GM19023 (cell line): ENCODE results near the gene LKAAEAR1.
A peak's percentile ranks its signal among the peaks of the same experiment; 100 is the strongest.

Experiments
- ATAC-seq: cut with Tn5 transposase; IDR thresholded peaks from one replicate; pipeline ENCODE4 v1.9.1; 2021; ENCODE audit warnings: mild to moderate bottlenecking, moderate library complexity; ENCODE audit not compliant: unreplicated experiment

The LKAAEAR1 gene

DNA sequence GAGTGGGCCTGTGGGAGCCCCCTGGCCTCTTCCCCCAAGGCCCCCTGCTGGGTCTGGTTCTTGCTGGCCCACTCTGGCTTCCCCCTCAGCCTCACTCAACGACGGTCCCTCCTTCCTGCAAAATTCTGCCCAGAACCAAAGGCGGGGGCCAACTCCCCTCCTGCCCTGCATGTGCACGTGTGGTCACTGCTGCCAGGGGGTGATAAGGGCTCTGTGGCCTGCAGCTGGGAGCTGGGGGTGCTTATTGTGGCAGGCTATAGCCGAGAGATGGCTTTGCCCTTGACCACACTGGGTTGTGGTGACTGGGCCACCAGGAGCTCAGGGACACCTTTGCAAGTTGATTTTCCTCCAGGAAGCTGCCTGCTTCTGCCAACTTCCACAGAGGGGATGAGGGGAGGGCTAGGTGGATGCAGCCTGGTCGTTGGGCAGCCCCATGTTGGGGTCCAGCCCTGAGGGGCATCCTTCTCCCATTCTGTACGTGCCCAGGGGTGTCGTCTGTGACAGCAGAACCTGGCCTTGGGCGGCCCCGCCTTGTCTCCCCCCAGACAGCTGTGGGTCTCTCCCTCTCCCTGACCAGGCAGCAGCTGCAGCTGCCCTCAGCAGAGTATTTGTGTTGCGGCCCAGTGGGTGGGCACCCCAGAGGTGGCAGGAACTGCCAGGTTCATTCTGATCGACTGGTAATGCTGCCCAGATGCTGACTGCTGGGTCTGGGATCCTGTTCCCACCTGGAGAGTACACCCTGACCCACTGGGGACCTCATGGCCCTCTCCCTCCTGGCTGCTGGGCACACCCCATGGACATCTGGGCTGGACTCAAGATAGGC lies 15.6 kb downstream of the LKAAEAR1 start:
- ATAC-seq: no peak

- no peak for ATAC-seq
Observed at GRCh38 chr20:64067733-64068307, 16.4 kb downstream of the LKAAEAR1 start.

DNA sequence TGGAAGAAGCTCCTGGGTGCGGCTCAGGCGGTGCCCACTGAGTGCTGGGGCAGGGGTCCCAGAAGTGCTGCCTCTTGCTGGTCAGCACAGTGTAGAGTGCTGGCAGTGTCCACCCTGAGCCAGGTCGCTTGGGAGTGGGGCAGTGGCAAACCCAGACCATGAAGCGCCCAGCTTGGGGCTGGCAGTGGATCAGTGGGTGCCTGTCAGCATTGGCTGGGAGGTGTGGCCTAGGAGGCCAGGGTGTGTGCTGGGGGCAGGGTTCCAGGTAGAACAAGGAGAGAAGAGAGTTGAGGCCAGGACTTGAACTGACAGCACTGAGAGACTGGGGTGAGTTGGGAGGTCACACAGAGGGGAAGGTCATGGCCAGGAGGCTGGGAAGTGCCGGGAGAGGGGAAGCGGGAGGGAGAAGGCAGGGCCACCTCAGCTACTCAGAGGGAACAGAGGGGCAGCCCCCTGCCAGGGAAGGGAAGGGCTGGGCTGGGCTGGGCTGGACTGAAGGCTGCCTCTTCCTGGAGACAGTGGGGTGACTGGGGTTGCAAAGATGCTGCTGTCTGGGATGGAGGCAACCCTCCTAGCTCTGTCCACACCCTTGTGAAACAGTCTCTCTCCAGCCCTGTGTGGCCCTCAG lies 17.1 kb downstream of the LKAAEAR1 start:
- ATAC-seq: no peak

DNA sequence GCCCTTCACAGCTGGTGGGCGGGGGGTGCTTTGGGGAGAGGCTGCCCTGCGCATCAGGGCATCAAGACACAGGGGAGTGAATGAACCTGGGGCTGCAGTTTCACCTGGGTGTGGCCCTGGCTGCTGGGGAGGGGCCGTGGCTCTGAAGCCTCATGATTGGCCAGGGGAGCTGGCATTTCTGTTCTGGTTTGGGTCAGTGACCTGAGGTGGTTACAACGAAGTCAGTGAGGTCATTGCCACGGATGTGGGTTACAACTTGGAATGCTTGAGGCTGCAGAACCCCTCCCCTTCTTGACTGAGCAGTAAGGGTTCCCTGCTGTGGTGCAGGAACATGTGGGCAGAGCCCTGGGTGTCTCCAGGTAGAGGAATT lies 18.2 kb downstream of the LKAAEAR1 start:
- ATAC-seq: no peak

- ATAC-seq: no peak
Observed at GRCh38 chr20:64065062-64065973, 18.9 kb downstream of the LKAAEAR1 start.

- ATAC-seq: no peak
Observed at GRCh38 chr20:64064145-64064698, 20.0 kb downstream of the LKAAEAR1 start.

GRCh38 chr20:64063389-64064144 lies 20.6 kb downstream of the LKAAEAR1 start:
- ATAC-seq: no peak

GRCh38 chr20:64062596-64063388 lies 21.4 kb downstream of the LKAAEAR1 start, which contains the start of gene TCEA2:
Gene TCEA2 (plus strand): TSS chr20:64063198. CDS start chr20:64063313, 115 bp downstream.
- ATAC-seq: peak; percentile 80

- ATAC-seq: no peak
Observed at GRCh38 chr20:64062276-64062595, 22.0 kb downstream of the LKAAEAR1 start.

GRCh38 chr20:64058536-64058935 lies 25.7 kb downstream of the LKAAEAR1 start:
- ATAC-seq: no peak

- ATAC-seq: peak; percentile 62
Observed at GRCh38 chr20:64057628-64058498, 26.3 kb downstream of the LKAAEAR1 start.

GRCh38 chr20:64056889-64057627 lies 27.1 kb downstream of the LKAAEAR1 start:
- peak; percentile 23 for ATAC-seq

DNA sequence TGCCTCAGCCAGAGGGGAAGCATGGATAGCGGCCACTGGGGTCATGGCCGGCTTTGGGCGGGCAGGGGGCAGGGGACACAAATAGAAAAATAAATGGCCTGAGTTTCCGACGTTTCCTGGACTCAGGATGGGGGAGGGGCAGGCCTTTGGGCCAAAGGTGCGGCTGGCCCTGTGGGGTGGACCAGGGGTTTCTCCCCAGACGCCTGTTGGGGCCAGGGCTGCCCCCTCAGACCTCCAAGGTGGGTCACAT lies 27.6 kb downstream of the LKAAEAR1 start:
- no peak for ATAC-seq

DNA sequence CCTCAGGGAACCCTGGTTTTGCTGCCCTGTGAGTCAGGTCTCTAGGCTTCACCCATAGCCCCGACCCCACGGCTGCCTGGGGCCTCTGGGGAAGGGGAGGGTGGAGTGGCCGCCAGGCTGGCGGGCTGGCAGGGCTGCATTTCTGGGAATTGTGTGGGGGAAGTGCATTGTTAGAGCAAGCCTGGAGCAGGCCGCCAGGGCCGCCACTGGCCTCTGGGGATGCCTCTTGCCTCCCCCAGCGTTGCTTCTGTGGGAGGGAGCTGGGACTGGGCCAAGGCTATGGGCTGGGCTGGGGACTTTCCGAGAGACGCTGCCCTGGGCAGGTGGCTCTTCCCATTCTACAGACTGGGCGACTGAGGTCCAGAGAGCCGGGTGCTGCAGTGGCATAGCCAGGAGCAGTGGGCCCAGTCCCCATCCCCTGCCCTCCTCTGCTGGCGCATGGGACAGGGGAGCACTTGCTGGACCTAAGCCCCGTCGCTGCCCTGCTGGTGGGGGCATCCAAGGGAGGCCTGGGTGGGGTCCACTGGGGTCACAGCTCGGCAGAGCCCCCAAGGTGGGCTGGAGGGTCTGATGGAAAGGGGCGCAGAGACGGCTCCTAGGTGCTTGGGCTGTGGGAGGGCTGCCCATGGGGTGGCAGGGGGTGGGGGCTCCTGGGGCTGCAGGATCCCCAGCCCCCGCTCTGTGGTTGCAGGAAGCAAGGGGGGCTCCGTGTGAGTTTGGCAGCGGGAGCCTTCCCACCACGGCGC lies 28.1 kb downstream of the LKAAEAR1 start:
- no peak for ATAC-seq

DNA sequence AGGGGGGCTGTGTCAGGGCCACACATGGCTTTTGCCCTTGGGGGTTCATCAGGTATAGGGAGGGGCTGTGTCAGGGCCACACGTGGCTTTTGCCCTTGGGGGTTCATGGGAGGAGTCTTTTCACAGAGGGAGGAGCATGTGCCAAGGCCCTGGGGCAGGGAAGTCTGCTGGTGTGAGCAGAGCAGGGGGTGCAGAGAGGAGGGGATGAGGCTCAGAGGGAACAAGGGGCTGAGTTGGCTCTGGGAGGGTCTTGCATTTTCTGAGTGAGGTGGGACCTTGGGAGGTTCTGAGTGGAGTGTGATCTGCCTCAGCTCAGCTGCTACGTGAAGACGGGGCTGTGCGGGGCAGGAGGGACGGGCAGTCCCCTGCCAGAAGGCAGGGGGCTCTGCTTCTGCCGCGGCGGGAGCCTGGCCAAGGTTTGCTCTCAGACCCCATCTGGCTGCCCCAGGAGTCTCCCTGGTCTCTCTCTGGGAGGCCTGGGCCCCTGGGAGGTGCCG lies 28.8 kb downstream of the LKAAEAR1 start:
- ATAC-seq: no peak

DNA sequence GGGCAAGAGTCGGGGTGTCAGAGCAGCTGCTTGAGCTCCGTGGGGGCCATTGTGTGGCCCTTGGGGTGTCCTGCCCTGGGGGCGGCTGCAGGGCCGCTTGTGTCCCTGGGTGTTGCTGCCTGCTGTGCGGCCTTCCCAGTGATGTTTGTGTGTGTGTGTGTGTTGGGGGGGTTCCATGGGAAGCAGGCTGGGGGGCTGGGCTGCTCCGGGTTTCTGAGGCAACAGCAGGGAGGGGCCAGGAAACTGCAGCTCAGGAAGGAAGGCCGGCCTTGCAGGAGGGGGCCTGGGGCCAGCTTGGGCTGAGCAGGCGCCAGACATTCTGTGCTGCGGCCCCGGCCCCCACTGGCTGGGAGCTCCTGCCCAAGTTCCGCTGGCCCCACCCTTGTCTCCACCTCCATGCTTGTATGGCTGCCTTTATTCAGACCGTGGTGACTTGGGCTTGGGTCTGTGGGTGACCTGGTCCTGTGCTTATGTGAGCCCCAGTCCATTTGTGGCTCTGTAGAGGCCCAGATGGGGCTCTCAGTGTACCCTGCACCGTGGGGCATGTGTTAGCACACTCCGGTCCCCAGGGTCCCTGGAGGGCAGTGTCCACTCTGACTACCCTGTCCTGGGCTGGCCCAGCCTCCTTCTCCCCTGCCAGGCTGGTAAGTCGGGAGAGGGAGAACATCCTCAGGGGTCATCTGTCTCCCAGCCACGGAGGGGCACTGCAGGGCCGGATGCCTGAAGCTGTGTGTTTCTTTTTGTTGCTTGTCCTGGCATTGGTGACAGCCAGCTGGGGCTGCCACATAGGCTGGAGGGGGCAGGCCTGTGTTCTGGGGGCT lies 30.1 kb downstream of the LKAAEAR1 start:
- ATAC-seq: no peak
